Measurements from ENCODE around the gene ZBTB7C.
A peak's percentile ranks its signal among the peaks of the same experiment; 100 is the strongest.

ZBTB7C gene

GRCh38 chr18:47999801-48000248, 409.4 kb downstream of the ZBTB7C start:
- DNase-seq (ENCODE audit: low read depth in 2 of 2), result no peak

- peak in 1 of 2 donors; percentile 36 for DNase-seq (ENCODE audit: low read depth in 2 of 2)
Observed at GRCh38 chr18:47997338-47997780, 411.8 kb downstream of the ZBTB7C start.

- DNase-seq (ENCODE audit: low read depth in 2 of 2), result no peak
Observed at GRCh38 chr18:47996091-47996541, 413.1 kb downstream of the ZBTB7C start.

- no peak for DNase-seq (ENCODE audit: low read depth in 2 of 2)
Observed at GRCh38 chr18:47995654-47996053, 413.5 kb downstream of the ZBTB7C start.

- DNase-seq (ENCODE audit: low read depth in 2 of 2), result no peak
Observed at GRCh38 chr18:47993409-47993808, 415.8 kb downstream of the ZBTB7C start.

- DNase-seq (ENCODE audit: low read depth in 2 of 2), result no peak
Observed at GRCh38 chr18:47992976-47993375, 416.2 kb downstream of the ZBTB7C start.

- no peak for DNase-seq (ENCODE audit: low read depth in 2 of 2)
Observed at GRCh38 chr18:47992266-47992665, 416.9 kb downstream of the ZBTB7C start.

GRCh38 chr18:47990981-47991380, 418.2 kb downstream of the ZBTB7C start:
- no peak for DNase-seq (ENCODE audit: low read depth in 2 of 2)

GRCh38 chr18:47987388-47987699, 421.8 kb downstream of the ZBTB7C start:
- no peak for DNase-seq (ENCODE audit: low read depth in 2 of 2)

GRCh38 chr18:47986620-47987387, 422.4 kb downstream of the ZBTB7C start:
- DNase-seq (ENCODE audit: low read depth in 2 of 2), result no peak

- DNase-seq (ENCODE audit: low read depth in 2 of 2), result no peak
Observed at GRCh38 chr18:47985866-47986265, 423.3 kb downstream of the ZBTB7C start.

GRCh38 chr18:47984991-47985390, 424.2 kb downstream of the ZBTB7C start:
- no peak for DNase-seq (ENCODE audit: low read depth in 2 of 2)

GRCh38 chr18:47983946-47984345, 425.2 kb downstream of the ZBTB7C start:
- no peak for DNase-seq (ENCODE audit: low read depth in 2 of 2)

GRCh38 chr18:47983055-47983454, 426.1 kb downstream of the ZBTB7C start:
- DNase-seq (ENCODE audit: low read depth in 2 of 2), result no peak

GRCh38 chr18:47981830-47982229, 427.4 kb downstream of the ZBTB7C start:
- no peak for DNase-seq (ENCODE audit: low read depth in 2 of 2)

GRCh38 chr18:47981320-47981719, 427.9 kb downstream of the ZBTB7C start:
- no peak for DNase-seq (ENCODE audit: low read depth in 2 of 2)

- no peak for DNase-seq (ENCODE audit: low read depth in 2 of 2)
Observed at GRCh38 chr18:47979611-47980200, 429.5 kb downstream of the ZBTB7C start.

- no peak for DNase-seq (ENCODE audit: low read depth in 2 of 2)
Observed at GRCh38 chr18:47978603-47979002, 430.6 kb downstream of the ZBTB7C start.

- no peak for DNase-seq (ENCODE audit: low read depth in 2 of 2)
Observed at GRCh38 chr18:47978141-47978540, 431.0 kb downstream of the ZBTB7C start.
